HFFc6 (cell line): ENCODE results near the gene STIM1. TPM values are rescaled to one million over a fixed set of nuclear protein-coding genes. Genes with fewer than 3 reads are reported as not detected.

Source experiments
- DNase-seq: peaks from one replicate; pipeline ENCODE4 v3.0.0-alpha.2; 2018
- H3K27ac Mint-ChIP-seq: 2 replicates; pipeline ENCODE4 v1.8.0; 2020; ENCODE audit warnings: mild to moderate bottlenecking, mixed read lengths
- H3K27me3 Mint-ChIP-seq: 2 replicates; pipeline ENCODE4 v1.8.0; 2021; ENCODE audit warnings: mild to moderate bottlenecking, moderate library complexity, mixed read lengths; ENCODE audit not compliant: insufficient read depth
- H3K36me3 Mint-ChIP-seq: 2 replicates; pipeline ENCODE4 v1.8.0; 2021; ENCODE audit warnings: low read depth, mixed read lengths
- H3K4me1 Mint-ChIP-seq: 2 replicates; pipeline ENCODE4 v1.8.0; 2020; ENCODE audit warnings: low read depth, mixed read lengths
- H3K4me3 Mint-ChIP-seq: 2 replicates; pipeline ENCODE4 v1.8.0; 2020; ENCODE audit warnings: mild to moderate bottlenecking, moderate library complexity, mixed read lengths
- H3K9me3 Mint-ChIP-seq: 2 replicates; pipeline ENCODE4 v1.8.0; 2020; ENCODE audit warnings: mild to moderate bottlenecking, mixed read lengths
- CTCF ChIP-seq: fragments of 200-600 bp; sonication (generic); IDR thresholded peaks from 2 replicates; pipeline ENCODE4 v1.5.0; 2021; ENCODE audit warnings: antibody characterized with exemption, mild to moderate bottlenecking
- total RNA-seq, 6 experiments: library from RNA; stranded (reverse); fragmentation: NEBNext Ultra II Directional; extraction: Animal tissue kit (Norgen Biotek cat#: 25700); gene quantifications; 2 replicates in 1 of 6; 3 replicates in 5 of 6; pipeline ENCODE4 v1.2.3, GENCODE V29; 2021

STIM1 gene
- total RNA-seq, 6 experiments from 2014 or later = 27.6 to 33.1 (median 30.7) TPM

GRCh38 chr11:3849297-3849874 lies 6.1 kb upstream of the STIM1 start:
- no peaks in the 10 kb centered on the region for H3K36me3 Mint-ChIP-seq
- DNase-seq = peak; percentile 37
- no peaks in the 10 kb centered on the region for H3K9me3 Mint-ChIP-seq
- H3K4me3 Mint-ChIP-seq = no peak overlapping the region
- H3K4me1 Mint-ChIP-seq = peaks cover 10% of the 10 kb centered on the region
- TF ChIP-seq CTCF = peak; percentile 85
- H3K27me3 Mint-ChIP-seq = peaks cover 8% of the 10 kb centered on the region
- no peak overlapping the region for H3K27ac Mint-ChIP-seq

GRCh38 chr11:3853545-3853842 lies 2.0 kb upstream of the STIM1 start:
- H3K4me3 Mint-ChIP-seq = no peak overlapping the region
- H3K4me1 Mint-ChIP-seq = peaks cover 38% of the 10 kb centered on the region

GRCh38 chr11:3853899-3854659 lies 1.4 kb upstream of the STIM1 start:
- no peak for TF ChIP-seq CTCF
- Mint-ChIP-seq H3K4me3 (peak overlapping the region; percentile 87), H3K27ac (peak overlapping the region; percentile 82), H3K9me3 (no peaks in the 10 kb centered on the region), H3K36me3 (0 out of 2 replicates have a peak, but pooled peaks cover 4% of the 10 kb centered on the region), H3K27me3 (peaks cover 6% of the 10 kb centered on the region), H3K4me1 (peaks cover 43% of the 10 kb centered on the region)
- DNase-seq = no peak

More at GRCh38 chr11:3853545-3853842, 2.0 kb upstream of the STIM1 start:
- TF ChIP-seq CTCF = no peak
- H3K27me3 Mint-ChIP-seq = peaks cover 6% of the 10 kb centered on the region
- H3K27ac Mint-ChIP-seq = no peak overlapping the region
- no peak for DNase-seq
- no peaks in the 10 kb centered on the region for H3K9me3 Mint-ChIP-seq
- 0 out of 2 replicates have a peak, but pooled peaks cover 4% of the 10 kb centered on the region for H3K36me3 Mint-ChIP-seq

GRCh38 chr11:3854660-3854976 lies 846 bp upstream of the STIM1 start:
- no peak for TF ChIP-seq CTCF
- H3K9me3 Mint-ChIP-seq = no peaks in the 10 kb centered on the region
- H3K4me3 Mint-ChIP-seq = peak overlapping the region; percentile 87
- H3K36me3 Mint-ChIP-seq = 0 out of 2 replicates have a peak, but pooled peaks cover 4% of the 10 kb centered on the region
- H3K27me3 Mint-ChIP-seq = peaks cover 6% of the 10 kb centered on the region
- H3K4me1 Mint-ChIP-seq = peaks cover 49% of the 10 kb centered on the region
- DNase-seq = no peak
- H3K27ac Mint-ChIP-seq = peak overlapping the region; percentile 82

- Mint-ChIP-seq H3K27ac (peak overlapping the region; percentile 84), H3K4me1 (peaks cover 61% of the 10 kb centered on the region), H3K36me3 (0 out of 2 replicates have a peak, but pooled peaks cover 4% of the 10 kb centered on the region), H3K9me3 (no peaks in the 10 kb centered on the region), H3K4me3 (peak overlapping the region; percentile 96), H3K27me3 (peaks cover 3% of the 10 kb centered on the region)
- DNase-seq = no peak
- TF ChIP-seq CTCF = no peak
These were observed 486 bp downstream of the STIM1 start for GRCh38 chr11:3855808-3856491.
